Adipocyte (in vitro differentiated cells): Measurements from ENCODE around the gene TADA2A.

Source experiments
- DNase-seq: peaks from one replicate; pipeline ENCODE4 v3.0.0-alpha.2; 2015; ENCODE audit warnings: low read depth
- H3K27me3 ChIP-seq: replicated peaks from 2 replicates; pipeline ENCODE4 v1.7.0; 2013; ENCODE audit warnings: mild to moderate bottlenecking, low read length, moderate library complexity; ENCODE audit not compliant: control insufficient read depth, insufficient read depth
- H3K36me3 ChIP-seq: 2 replicates; pipeline ENCODE4 v1.7.0; 2013; ENCODE audit warnings: low read length, mild to moderate bottlenecking, moderate library complexity; ENCODE audit not compliant: control insufficient read depth, insufficient read depth, severe bottlenecking
- H3K4me1 ChIP-seq: 2 replicates; pipeline ENCODE4 v1.7.0; 2013; ENCODE audit warnings: mild to moderate bottlenecking, low read length, moderate library complexity; ENCODE audit not compliant: control insufficient read depth, insufficient read depth
- H3K4me3 ChIP-seq: 2 replicates; pipeline ENCODE4 v1.7.0; 2013; ENCODE audit warnings: mild to moderate bottlenecking, low read length, moderate library complexity
- H3K9ac ChIP-seq: 2 replicates; pipeline ENCODE4 v1.7.0; 2013; ENCODE audit warnings: mild to moderate bottlenecking, low read length, moderate library complexity
- H3K9me3 ChIP-seq: 2 replicates; pipeline ENCODE4 v1.7.0; 2013; ENCODE audit warnings: mild to moderate bottlenecking, low read length, moderate library complexity; ENCODE audit not compliant: control insufficient read depth

The TADA2A gene

GRCh38 chr17:37516127-37516571 lies 109.5 kb downstream of the TADA2A start:
- Histone ChIP-seq H3K4me3 (no peak overlapping the region), H3K27me3 (no peaks in the 10 kb centered on the region), H3K4me1 (no peaks in the 10 kb centered on the region), H3K9ac (no peak overlapping the region), H3K9me3 (no peaks in the 10 kb centered on the region), H3K36me3 (peaks cover 75% of the 10 kb centered on the region)
- DNase-seq, result no peak

DNA sequence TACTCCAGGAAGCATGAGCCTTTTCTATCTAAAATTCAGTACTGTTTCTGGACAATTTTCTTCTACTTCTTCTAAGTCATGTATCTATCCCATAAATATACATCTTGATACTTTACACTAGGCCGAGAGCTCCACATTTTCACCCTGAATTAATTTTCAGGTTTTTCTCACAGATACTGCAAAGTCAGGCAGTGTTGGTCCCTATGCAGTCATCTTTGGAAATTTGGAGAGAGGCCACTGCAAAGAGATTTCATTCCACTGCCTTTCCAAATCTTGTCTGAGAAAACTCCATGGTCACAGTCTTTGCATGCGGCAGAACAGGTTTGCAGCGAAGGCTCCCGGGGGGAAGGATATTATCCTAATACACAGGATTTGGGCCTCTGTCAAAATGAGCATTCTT lies 111.2 kb downstream of the TADA2A start:
- H3K9me3 ChIP-seq, result no peaks in the 10 kb centered on the region

DNA sequence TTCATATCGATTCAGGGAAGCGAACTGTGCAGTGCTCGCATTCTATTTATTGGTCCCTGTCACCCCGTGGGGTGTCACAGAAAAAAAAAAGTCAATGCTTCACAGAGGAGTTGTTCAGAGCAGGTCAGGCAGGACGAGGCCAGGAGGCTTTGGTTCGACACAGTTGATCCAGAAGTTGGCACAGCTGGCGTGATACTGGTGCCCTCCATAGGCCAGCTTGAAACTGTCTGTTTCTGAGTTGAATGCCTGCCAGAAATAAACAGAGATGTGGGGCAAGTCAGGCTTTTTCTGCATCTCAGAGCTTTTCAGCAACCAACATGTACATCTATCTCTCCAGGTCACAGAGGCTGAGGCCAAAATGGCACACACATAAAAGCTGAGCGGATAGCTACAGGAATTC lies 112.1 kb downstream of the TADA2A start:
- Histone ChIP-seq H3K27me3 (no peaks in the 10 kb centered on the region), H3K4me1 (no peaks in the 10 kb centered on the region), H3K4me3 (no peak overlapping the region), H3K9ac (no peak overlapping the region), H3K9me3 (no peaks in the 10 kb centered on the region), H3K36me3 (peaks cover 63% of the 10 kb centered on the region)
- DNase-seq, result peak; percentile 19

More for the DNA sequence above, 111.2 kb downstream of the TADA2A start:
- H3K9ac ChIP-seq, result no peak overlapping the region
- H3K36me3 ChIP-seq, result peaks cover 64% of the 10 kb centered on the region
- no peaks in the 10 kb centered on the region for H3K4me1 ChIP-seq
- no peak for DNase-seq
- no peaks in the 10 kb centered on the region for H3K27me3 ChIP-seq
- no peak overlapping the region for H3K4me3 ChIP-seq

DNA sequence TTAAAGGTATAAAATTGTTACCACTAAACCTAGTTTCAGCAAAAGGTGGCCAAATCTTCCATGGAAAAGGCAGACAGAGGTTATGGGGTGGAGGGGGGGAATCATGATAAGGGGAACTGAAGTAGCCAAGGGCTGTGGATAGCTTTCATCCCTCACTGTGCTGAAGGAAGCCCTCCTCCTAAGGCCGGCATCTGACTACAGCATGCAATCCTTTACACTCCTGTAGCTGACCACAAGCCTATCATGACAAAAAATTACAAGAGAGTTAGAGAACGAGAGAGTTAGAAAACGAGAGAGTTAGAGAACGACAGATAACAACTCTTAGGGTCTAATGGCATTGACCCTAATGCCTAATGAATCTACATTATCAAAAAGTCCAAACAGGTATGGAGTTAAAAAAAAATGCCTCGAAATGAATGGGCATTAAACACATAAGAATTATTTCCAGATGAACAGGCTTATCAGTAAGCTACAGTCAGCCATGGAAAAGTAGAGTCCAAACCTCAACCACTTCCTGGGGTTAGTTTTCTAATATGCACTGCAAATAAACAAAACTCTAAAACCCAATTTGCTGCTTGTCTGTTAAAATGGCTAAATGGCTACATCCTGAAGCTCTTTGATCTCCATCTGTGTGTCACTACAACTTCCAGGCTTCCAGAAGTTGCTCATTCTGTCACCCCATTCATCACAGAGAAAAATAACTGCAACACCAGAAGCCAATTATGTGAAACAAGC lies 112.7 kb downstream of the TADA2A start:
- Histone ChIP-seq H3K4me1 (no peaks in the 10 kb centered on the region), H3K9me3 (no peaks in the 10 kb centered on the region), H3K4me3 (no peak overlapping the region), H3K9ac (no peak overlapping the region), H3K27me3 (no peaks in the 10 kb centered on the region), H3K36me3 (peaks cover 63% of the 10 kb centered on the region)
- no peak for DNase-seq

- H3K36me3 ChIP-seq, result peaks cover 61% of the 10 kb centered on the region
- DNase-seq, result no peak
Observed at GRCh38 chr17:37520174-37520573, 113.5 kb downstream of the TADA2A start.

DNA sequence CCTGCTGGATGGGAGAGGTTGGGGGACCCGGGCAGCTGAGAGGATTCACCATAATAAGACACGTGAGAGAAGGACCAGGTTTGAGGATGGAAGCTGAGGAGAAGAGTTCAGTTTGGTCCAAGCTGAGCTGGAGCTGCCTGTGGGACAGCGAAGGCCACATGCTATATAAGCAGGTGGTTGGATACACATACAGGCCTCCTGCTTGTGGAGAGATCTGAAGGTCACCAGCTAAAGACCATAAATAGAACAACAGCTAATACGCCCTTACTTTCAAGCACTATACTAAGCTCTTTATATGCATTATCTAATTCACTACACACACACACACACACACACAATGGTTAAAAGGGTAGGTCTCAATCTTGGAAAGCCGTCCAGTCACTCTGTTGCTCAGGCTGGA lies 115.1 kb downstream of the TADA2A start:
- no peak for DNase-seq
- Histone ChIP-seq H3K27me3 (no peaks in the 10 kb centered on the region), H3K4me3 (no peak overlapping the region), H3K36me3 (peaks cover 56% of the 10 kb centered on the region), H3K9ac (no peak overlapping the region), H3K4me1 (no peaks in the 10 kb centered on the region), H3K9me3 (no peaks in the 10 kb centered on the region)

More at GRCh38 chr17:37520174-37520573, 113.5 kb downstream of the TADA2A start:
- Histone ChIP-seq H3K9me3 (no peaks in the 10 kb centered on the region), H3K9ac (no peak overlapping the region), H3K4me3 (no peak overlapping the region), H3K27me3 (no peaks in the 10 kb centered on the region), H3K4me1 (no peaks in the 10 kb centered on the region)

DNA sequence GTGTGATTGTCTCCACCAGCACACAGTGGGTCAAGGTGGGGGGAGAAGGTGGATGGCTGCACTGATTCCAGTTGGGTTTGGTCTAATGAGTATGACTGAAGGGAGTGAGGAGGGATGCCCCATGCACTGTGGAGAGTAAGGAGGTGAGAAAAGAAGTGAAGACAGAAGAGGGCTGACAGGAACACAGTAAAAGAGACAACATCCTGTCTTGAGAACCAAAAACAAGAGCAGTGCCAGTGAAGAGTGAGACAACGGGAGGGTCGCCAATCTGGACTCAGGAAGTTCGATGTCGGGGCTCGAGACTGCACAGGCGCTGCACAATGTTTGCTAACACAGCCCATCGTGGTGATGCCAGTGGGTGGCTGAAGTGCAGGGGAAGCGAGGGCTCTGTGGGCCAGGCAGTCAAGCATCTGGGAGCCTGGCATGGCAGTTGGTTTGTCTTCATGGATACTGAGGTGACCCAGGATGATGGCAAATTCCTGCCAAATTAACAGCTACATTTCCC lies 117.1 kb downstream of the TADA2A start:
- no peak for DNase-seq
- peaks cover 51% of the 10 kb centered on the region for H3K36me3 ChIP-seq
- no peak overlapping the region for H3K9ac ChIP-seq
- H3K9me3 ChIP-seq, result no peaks in the 10 kb centered on the region
- H3K27me3 ChIP-seq, result no peaks in the 10 kb centered on the region
- H3K4me1 ChIP-seq, result no peaks in the 10 kb centered on the region
- no peak overlapping the region for H3K4me3 ChIP-seq

- H3K4me3 ChIP-seq, result no peak overlapping the region
- no peaks in the 10 kb centered on the region for H3K4me1 ChIP-seq
- no peaks in the 10 kb centered on the region for H3K9me3 ChIP-seq
- peak; percentile 80 for DNase-seq
- H3K36me3 ChIP-seq, result peaks cover 66% of the 10 kb centered on the region
- no peaks in the 10 kb centered on the region for H3K27me3 ChIP-seq
- no peak overlapping the region for H3K9ac ChIP-seq
Observed at GRCh38 chr17:37527249-37527851, 120.7 kb downstream of the TADA2A start.
